Calu3 (cell line): ENCODE results near the gene CCDC24. TPM values are rescaled to one million over a fixed set of nuclear protein-coding genes. Genes with fewer than 3 reads are reported as not detected.

Experiments
- BruUV-seq: library from RNA; stranded (reverse); fragments of 400-500 nt; replicated peaks from 2 replicates; lab custom pipeline; 2021; lab: Mats Ljungman, UMichigan
- CTCF ChIA-PET: fragments of 300-600 bp; sonication (Branson Sonifier 250); formaldehyde crosslinking; loops from one replicate; lab custom pipeline; 2022; ENCODE audit warnings: antibody characterized with exemption; lab: Charles Lee
- DNase-seq: peaks from one replicate; pipeline ENCODE4 v3.0.0; 2022
- H3K27ac Mint-ChIP-seq: one replicate; pipeline ENCODE4 v1.8.0; 2022; ENCODE audit warnings: mixed read lengths; ENCODE audit not compliant: unreplicated experiment
- H3K27me3 Mint-ChIP-seq: one replicate; pipeline ENCODE4 v1.8.0; 2022; ENCODE audit warnings: mixed read lengths; ENCODE audit not compliant: unreplicated experiment
- H3K36me3 Mint-ChIP-seq: one replicate; pipeline ENCODE4 v1.8.0; 2022; ENCODE audit warnings: mild to moderate bottlenecking, moderate library complexity, mixed read lengths; ENCODE audit not compliant: insufficient read depth, unreplicated experiment
- H3K4me1 Mint-ChIP-seq: one replicate; pipeline ENCODE4 v1.8.0; 2022; ENCODE audit warnings: mild to moderate bottlenecking, low read depth, mixed read lengths; ENCODE audit not compliant: unreplicated experiment
- H3K4me3 Mint-ChIP-seq: one replicate; pipeline ENCODE4 v1.8.0; 2022; ENCODE audit warnings: mild to moderate bottlenecking, low read depth, moderate library complexity, mixed read lengths; ENCODE audit not compliant: unreplicated experiment
- H3K9me3 Mint-ChIP-seq: one replicate; pipeline ENCODE4 v1.8.0; 2022; ENCODE audit warnings: low read depth, mixed read lengths; ENCODE audit not compliant: unreplicated experiment
- intact Hi-C: fragments of 100-400 bp; cut with micrococcal nuclease; formaldehyde crosslinking; loops from one replicate; pipeline ENCODE4 v1.10.0; 2022; ENCODE audit not compliant: unreplicated experiment
- total RNA-seq: library from RNA; stranded (reverse); gene quantifications from 2 replicates; pipeline ENCODE4 v1.2.3, GENCODE V29; 2022
- TF ChIP-seq, protein P1 (sequence below): fragments of 200-600 bp; IDR thresholded peaks from one replicate; pipeline ENCODE4 v1.8.0; 2022; ENCODE audit warnings: antibody characterized with exemption; ENCODE audit not compliant: unreplicated experiment

The CCDC24 gene
- total RNA-seq, 1 experiment from 2014 or later, result 19.7 TPM

DNA sequence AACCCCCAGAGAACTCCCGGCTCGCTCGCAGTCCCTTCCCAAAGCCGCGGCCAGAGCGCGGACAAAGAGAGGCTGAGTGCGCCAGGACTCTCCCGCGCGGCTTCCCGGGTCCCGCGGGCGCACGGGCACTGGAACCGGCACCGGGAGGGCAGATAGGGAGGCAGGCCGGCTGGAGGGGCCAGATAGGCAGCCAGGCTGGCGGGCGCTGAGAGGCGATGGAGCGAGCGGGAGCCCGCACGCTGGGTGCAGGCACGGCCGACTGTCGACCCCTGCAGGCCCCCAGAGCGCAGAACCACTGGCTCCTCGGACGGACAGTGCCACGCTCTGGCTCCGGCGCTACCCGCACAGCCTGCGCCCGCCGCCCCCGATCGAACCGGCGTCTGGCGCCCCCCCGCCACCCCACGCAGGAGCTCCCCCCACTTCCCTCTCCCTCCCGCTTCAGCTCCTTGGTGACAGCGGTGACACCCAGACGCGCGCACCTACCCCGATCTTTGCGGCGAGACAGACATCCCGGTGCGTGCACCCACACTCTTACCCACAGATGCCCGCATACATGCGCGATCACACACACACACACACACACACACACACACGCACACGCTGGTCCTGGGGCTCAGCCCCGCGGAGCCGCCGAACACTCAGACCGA lies 39.3 kb downstream of the CCDC24 start:
- peak overlapping the region; percentile 94 for H3K27ac Mint-ChIP-seq
- DNase-seq, result peak; percentile 70
- H3K4me3 Mint-ChIP-seq, result peak overlapping the region; percentile 90
- TF ChIP-seq, protein P1, sequence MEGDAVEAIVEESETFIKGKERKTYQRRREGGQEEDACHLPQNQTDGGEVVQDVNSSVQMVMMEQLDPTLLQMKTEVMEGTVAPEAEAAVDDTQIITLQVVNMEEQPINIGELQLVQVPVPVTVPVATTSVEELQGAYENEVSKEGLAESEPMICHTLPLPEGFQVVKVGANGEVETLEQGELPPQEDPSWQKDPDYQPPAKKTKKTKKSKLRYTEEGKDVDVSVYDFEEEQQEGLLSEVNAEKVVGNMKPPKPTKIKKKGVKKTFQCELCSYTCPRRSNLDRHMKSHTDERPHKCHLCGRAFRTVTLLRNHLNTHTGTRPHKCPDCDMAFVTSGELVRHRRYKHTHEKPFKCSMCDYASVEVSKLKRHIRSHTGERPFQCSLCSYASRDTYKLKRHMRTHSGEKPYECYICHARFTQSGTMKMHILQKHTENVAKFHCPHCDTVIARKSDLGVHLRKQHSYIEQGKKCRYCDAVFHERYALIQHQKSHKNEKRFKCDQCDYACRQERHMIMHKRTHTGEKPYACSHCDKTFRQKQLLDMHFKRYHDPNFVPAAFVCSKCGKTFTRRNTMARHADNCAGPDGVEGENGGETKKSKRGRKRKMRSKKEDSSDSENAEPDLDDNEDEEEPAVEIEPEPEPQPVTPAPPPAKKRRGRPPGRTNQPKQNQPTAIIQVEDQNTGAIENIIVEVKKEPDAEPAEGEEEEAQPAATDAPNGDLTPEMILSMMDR, result no peak
- peaks cover 36% of the 10 kb centered on the region for H3K4me1 Mint-ChIP-seq
- no TSS peak for BruUV-seq
- intact Hi-C loops, result loop anchor here (2.0 kb wide), 1 partner anchor 18 kb away; no protein-coding TSS in a partner anchor
- H3K9me3 Mint-ChIP-seq, result no peaks in the 10 kb centered on the region
- H3K36me3 Mint-ChIP-seq, result peaks cover 39% of the 10 kb centered on the region
- no peaks in the 10 kb centered on the region for H3K27me3 Mint-ChIP-seq
- CTCF ChIA-PET, result interaction anchor here (0.8 to 1.5 kb wide), 4 partner anchors 10 to 32 kb away, joined by 3 to 6 read pairs (median 4); no protein-coding TSS in a partner anchor

GRCh38 chr1:44031252-44032169 lies 40.1 kb downstream of the CCDC24 start, which contains the start of gene SLC6A9:
Gene SLC6A9 (minus strand): TSS chr1:44031462. CDS start chr1:44024277, 7,185 bp downstream.
- intact Hi-C loops, result loop anchor here (2.0 kb wide), 1 partner anchor 19 kb away; no protein-coding TSS in a partner anchor

GRCh38 chr1:44032170-44032790 lies 40.9 kb downstream of the CCDC24 start:
- no peak for DNase-seq
- BruUV-seq, result TSS peak; percentile 46
- peak overlapping the region; percentile 90 for H3K4me3 Mint-ChIP-seq
- TF ChIP-seq, protein P1, result no peak
- H3K9me3 Mint-ChIP-seq, result no peaks in the 10 kb centered on the region
- H3K4me1 Mint-ChIP-seq, result peaks cover 50% of the 10 kb centered on the region
- intact Hi-C loops, result no loop called here
- H3K27ac Mint-ChIP-seq, result peak overlapping the region; percentile 94
- H3K27me3 Mint-ChIP-seq, result no peaks in the 10 kb centered on the region
- H3K36me3 Mint-ChIP-seq, result peaks cover 39% of the 10 kb centered on the region
- CTCF ChIA-PET, result no interaction called here

More at GRCh38 chr1:44031252-44032169, 40.1 kb downstream of the CCDC24 start, which contains the start of gene SLC6A9:
- H3K4me3 Mint-ChIP-seq, result peak within 1 kb of the TSS; percentile 90
- TF ChIP-seq, protein P1, result no peak
- peak; percentile 50 for DNase-seq
- peak within 1 kb of the TSS; percentile 94 for H3K27ac Mint-ChIP-seq
- BruUV-seq, result no TSS peak
- H3K36me3 Mint-ChIP-seq, result peaks cover 39% of the 10 kb centered on the region
- H3K27me3 Mint-ChIP-seq, result no peaks in the 10 kb centered on the region
- CTCF ChIA-PET, result interaction anchor here (0.8 to 1.5 kb wide), 4 partner anchors 11 to 32 kb away, joined by 3 to 6 read pairs (median 4); no protein-coding TSS in a partner anchor
- H3K4me1 Mint-ChIP-seq, result peaks cover 42% of the 10 kb centered on the region
- H3K9me3 Mint-ChIP-seq, result no peaks in the 10 kb centered on the region
